ENCODE measurements around the gene CSKMT. TPM values are rescaled to one million over a fixed set of nuclear protein-coding genes. Genes with fewer than 3 reads are reported as not detected.

CSKMT gene
- total and polyA plus RNA-seq, 5 donors from 2014 or later, result 1.9 to 12.3 (median 3.1) TPM

DNA sequence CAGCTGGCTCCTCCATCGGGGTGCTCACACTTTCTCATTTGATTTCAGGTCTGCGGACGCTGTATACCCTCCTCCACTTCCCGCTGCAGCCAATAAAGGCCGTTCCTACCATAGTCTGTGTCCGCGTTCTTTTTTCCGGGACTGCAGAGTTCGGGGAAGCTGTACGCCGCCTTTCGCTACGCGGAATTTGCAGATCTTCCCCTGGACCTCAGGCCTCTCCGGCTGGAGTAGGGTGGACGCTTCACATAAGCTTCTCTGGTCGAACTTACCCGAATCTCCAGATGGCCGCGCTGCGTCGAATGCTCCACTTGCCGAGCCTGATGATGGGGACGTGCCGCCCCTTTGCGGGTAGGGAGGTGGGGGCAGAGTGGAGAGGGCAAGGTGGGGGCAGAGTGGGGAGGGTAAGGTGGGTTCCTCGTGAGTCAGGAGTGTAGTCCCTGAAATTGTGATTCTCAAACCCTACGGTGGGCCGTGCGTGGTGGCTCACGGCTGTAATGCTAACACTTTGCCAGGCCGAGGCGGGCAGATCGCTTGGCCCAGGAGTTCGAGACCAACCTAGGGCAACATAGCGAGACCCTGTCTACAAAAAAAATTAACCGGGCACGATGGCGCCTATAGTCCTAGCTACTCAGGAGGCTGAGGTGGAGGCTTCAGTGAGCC is 617 bp downstream of the CSKMT start:
- peaks cover 4% of the 10 kb centered on the region for H3K27me3 Mint-ChIP-seq

DNA sequence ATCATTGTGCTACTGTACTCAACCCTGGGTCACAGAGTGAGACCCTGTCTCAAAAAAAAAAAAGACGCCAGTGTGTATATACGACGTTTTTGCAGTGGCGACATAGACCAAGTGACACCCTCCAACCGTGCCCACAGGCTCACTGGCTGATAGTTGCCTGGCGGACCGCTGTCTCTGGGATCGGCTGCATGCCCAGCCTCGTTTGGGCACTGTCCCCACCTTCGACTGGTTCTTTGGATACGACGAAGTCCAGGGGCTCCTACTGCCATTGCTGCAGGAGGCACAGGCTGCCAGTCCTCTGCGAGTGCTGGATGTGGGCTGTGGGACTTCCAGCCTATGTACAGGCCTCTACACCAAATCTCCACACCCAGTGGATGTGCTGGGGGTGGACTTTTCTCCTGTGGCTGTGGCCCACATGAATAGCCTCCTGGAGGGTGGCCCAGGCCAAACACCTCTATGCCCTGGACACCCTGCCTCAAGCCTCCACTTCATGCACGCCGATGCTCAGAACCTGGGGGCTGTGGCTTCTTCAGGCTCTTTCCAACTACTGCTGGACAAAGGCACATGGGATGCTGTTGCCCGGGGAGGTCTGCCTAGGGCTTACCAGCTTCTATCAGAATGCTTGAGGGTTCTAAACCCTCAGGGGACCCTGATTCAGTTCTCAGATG is 1.3 kb downstream of the CSKMT start:
- Histone ChIP-seq H3K36me3 (ENCODE audit: control insufficient read depth, insufficient read depth, low read length) (peaks cover 17% of the 10 kb centered on the region), H3K27ac (ENCODE audit: insufficient read depth, low read length, poor library complexity, severe bottlenecking) (peak overlapping the region; percentile 89), H3K9me3 (ENCODE audit: control insufficient read depth in 2 of 2, low read length in 2 of 2) (no peaks in the 10 kb centered on the region), H3K4me3 (ENCODE audit: low read depth, low read length) (peak overlapping the region; percentile 93), H3K27me3 (ENCODE audit: control insufficient read depth, insufficient read depth, low read length) (no peaks in the 10 kb centered on the region), H3K4me1 (ENCODE audit: control insufficient read depth, insufficient read depth, low read length, poor library complexity, severe bottlenecking) (peaks cover 46% of the 10 kb centered on the region)
- DNase-seq (no peak), ATAC-seq (ENCODE audit: low read depth in 2 of 2) (no peak)
- H3K4me1 Mint-ChIP-seq, result peaks cover 5 to 73% (median 36%) of the 10 kb centered on the region in 4 donors
- peaks cover 4% of the 10 kb centered on the region for H3K27me3 Mint-ChIP-seq
- no peaks in the 10 kb centered on the region for H3K9me3 Mint-ChIP-seq
- peaks cover 7% of the 10 kb centered on the region for H3K36me3 Mint-ChIP-seq
- H3K27ac Mint-ChIP-seq, result peak overlapping the region; percentile 93 to 97 (median 94)
- H3K4me3 Mint-ChIP-seq, result peak overlapping the region; percentile 96 to 100 (median 97)

More for the DNA sequence above, 617 bp downstream of the CSKMT start:
- Mint-ChIP-seq H3K9me3 (no peaks in the 10 kb centered on the region), H3K27ac (peak overlapping the region; percentile 53 to 97 (median 93)), H3K4me1 (peaks cover 5 to 66% (median 33%) of the 10 kb centered on the region in 4 donors), H3K4me3 (peak overlapping the region; percentile 96 to 100 (median 97)), H3K36me3 (peaks cover 7% of the 10 kb centered on the region)
- DNase-seq (peak; percentile 49 to 60 (median 58)), ATAC-seq (ENCODE audit: low read depth in 2 of 2) (peak; percentile 25 to 28)
- H3K4me1 ChIP-seq (ENCODE audit: control insufficient read depth, insufficient read depth, low read length, poor library complexity, severe bottlenecking), result peaks cover 42% of the 10 kb centered on the region
- no peaks in the 10 kb centered on the region for H3K27me3 ChIP-seq (ENCODE audit: control insufficient read depth, insufficient read depth, low read length)
- H3K4me3 ChIP-seq (ENCODE audit: low read depth, low read length), result peak overlapping the region; percentile 93
- peak overlapping the region; percentile 89 for H3K27ac ChIP-seq (ENCODE audit: insufficient read depth, low read length, poor library complexity, severe bottlenecking)
- H3K36me3 ChIP-seq (ENCODE audit: control insufficient read depth, insufficient read depth, low read length), result peaks cover 17% of the 10 kb centered on the region
- no peaks in the 10 kb centered on the region for H3K9me3 ChIP-seq (ENCODE audit: control insufficient read depth in 2 of 2, low read length in 2 of 2)

DNA sequence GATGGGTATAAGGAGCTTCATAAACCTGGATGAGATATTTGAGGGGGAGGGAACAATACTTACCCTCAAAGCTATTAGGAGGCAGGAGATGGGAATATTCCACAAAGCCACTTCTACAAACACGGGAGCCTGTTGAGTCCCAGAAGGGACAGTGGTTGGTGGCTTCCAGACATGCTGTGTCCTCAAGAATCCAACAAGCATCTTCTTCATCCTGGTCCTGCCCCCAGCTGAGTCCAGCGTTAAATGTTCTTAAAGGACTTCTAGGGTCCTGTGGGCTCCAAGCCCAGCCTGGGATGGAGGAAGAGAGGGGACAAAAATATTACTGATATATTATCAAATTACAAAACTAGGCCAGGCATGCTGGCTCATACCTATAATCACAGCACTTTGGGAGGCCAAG is 2.3 kb downstream of the CSKMT start:
- Mint-ChIP-seq H3K9me3 (no peaks in the 10 kb centered on the region), H3K4me1 (peaks cover 8 to 76% (median 41%) of the 10 kb centered on the region in 4 donors), H3K27ac (peak overlapping the region in 1 of 3 donors; percentile 5), H3K36me3 (peaks cover 10% of the 10 kb centered on the region), H3K27me3 (peaks cover 4% of the 10 kb centered on the region), H3K4me3 (peak overlapping the region; percentile 96 to 100 (median 97))
- DNase-seq, result no peak
- Histone ChIP-seq H3K27ac (ENCODE audit: insufficient read depth, low read length, poor library complexity, severe bottlenecking) (no peak overlapping the region), H3K27me3 (ENCODE audit: control insufficient read depth, insufficient read depth, low read length) (no peaks in the 10 kb centered on the region), H3K4me1 (ENCODE audit: control insufficient read depth, insufficient read depth, low read length, poor library complexity, severe bottlenecking) (peaks cover 53% of the 10 kb centered on the region), H3K9me3 (ENCODE audit: control insufficient read depth in 2 of 2, low read length in 2 of 2) (no peaks in the 10 kb centered on the region), H3K36me3 (ENCODE audit: control insufficient read depth, insufficient read depth, low read length) (peaks cover 17% of the 10 kb centered on the region), H3K4me3 (ENCODE audit: low read depth, low read length) (peak overlapping the region; percentile 93)
- no peak for ATAC-seq (ENCODE audit: low read depth in 2 of 2)

DNA sequence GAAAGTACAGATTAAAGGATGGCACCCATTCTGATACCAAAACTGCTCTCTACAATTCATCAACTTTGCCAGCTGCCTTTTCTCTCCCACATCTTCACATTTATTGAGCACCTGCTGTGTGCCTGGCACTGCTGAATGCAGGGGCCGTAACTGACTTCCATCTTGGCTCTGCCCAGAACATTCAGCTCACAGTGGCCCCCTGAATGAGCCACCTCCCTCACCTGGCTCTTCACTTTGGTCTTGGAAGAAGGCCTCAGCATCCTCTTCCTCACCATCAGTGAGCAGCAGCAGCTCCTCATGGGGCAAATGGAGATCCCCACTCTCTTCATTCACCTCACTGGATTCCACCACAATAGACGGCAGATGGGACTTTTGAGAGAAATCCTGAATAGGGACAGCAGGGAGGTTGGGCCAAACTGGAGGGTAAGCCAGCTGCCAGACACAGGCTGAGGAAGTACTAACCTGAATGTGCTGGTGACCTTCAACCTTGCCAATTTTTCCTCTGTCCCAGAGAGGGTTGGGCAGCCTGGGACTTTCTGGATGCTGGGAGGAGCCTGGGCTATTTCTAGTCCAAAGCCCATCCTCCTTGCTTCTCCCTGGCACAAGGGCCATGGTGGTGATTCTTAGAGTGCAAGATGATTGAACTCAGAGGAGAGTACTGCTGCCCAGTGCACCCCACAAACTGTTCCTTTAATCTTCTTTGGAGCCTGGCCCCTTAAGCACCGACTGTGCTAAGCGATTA is 4.5 kb downstream of the CSKMT start:
- Histone ChIP-seq H3K27ac (ENCODE audit: insufficient read depth, low read length, poor library complexity, severe bottlenecking) (peak overlapping the region; percentile 24), H3K4me1 (ENCODE audit: control insufficient read depth, insufficient read depth, low read length, poor library complexity, severe bottlenecking) (peaks cover 50% of the 10 kb centered on the region), H3K36me3 (ENCODE audit: control insufficient read depth, insufficient read depth, low read length) (peaks cover 16% of the 10 kb centered on the region), H3K4me3 (ENCODE audit: low read depth, low read length) (no peak overlapping the region), H3K27me3 (ENCODE audit: control insufficient read depth, insufficient read depth, low read length) (no peaks in the 10 kb centered on the region), H3K9me3 (ENCODE audit: control insufficient read depth in 2 of 2, low read length in 2 of 2) (no peaks in the 10 kb centered on the region)
- H3K27me3 Mint-ChIP-seq, result peaks cover 4% of the 10 kb centered on the region
- peak overlapping the region in 2 of 3 donors; percentile 90 for H3K27ac Mint-ChIP-seq
- DNase-seq, result no peak
- H3K9me3 Mint-ChIP-seq, result no peaks in the 10 kb centered on the region
- peaks cover 8 to 80% (median 36%) of the 10 kb centered on the region in 4 donors for H3K4me1 Mint-ChIP-seq
- peaks cover 7% of the 10 kb centered on the region for H3K36me3 Mint-ChIP-seq
- no peak for ATAC-seq (ENCODE audit: low read depth in 2 of 2)
- H3K4me3 Mint-ChIP-seq, result peak overlapping the region; percentile 74 to 100 (median 98)

DNA sequence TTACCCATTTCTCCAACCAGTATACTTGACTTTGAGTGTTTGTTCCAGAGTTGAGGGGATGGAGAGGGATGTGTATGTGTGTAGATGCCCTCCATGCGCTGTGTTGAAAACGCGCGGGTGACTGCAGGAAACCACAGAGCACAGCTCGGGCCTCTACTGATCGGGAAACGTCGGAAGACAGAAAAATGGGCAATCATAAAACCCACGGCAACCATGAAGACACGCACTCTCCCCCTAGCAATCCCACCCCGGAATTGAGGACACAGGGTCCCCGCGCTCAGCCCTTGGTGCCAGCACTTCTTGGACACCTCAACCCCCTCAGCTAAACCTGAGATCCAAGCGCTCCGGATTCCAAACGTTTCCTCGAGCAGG is 6.1 kb downstream of the CSKMT start:
- ATAC-seq (ENCODE audit: low read depth in 2 of 2), result peak; percentile 27 to 32
- H3K4me3 ChIP-seq (ENCODE audit: low read depth, low read length), result peak overlapping the region; percentile 91

DNA sequence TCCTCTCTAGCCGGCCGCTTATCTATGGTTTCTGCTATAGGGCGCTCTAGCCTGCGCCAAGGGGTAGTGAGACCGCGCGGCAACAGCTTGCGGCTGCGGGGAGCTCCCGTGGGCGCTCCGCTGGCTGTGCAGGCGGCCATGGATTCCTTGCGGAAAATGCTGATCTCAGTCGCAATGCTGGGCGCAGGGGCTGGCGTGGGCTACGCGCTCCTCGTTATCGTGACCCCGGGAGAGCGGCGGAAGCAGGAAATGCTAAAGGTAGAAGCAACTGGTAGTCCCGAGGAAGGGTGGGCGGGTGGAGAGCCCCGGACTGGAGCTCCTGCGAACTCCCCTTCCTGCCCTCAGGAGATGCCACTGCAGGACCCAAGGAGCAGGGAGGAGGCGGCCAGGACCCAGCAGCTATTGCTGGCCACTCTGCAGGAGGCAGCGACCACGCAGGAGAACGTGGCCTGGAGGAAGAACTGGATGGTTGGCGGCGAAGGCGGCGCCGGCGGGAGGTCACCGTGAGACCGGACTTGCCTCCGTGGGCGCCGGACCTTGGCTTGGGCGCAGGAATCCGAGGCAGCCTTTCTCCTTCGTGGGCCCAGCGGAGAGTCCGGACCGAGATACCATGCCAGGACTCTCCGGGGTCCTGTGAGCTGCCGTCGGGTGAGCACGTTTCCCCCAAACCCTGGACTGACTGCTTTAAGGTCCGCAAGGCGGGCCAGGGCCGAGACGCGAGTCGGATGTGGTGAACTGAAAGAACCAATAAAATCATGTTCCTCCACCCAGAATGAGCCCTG is 6.7 kb downstream of the CSKMT start, which contains the start of the genes LBHD1 and UQCC3:
Gene LBHD1 (minus strand): TSS at position 660 of the 782 bp plus-strand sequence. CDS start 2,236 bp downstream, outside the sequence.
Gene UQCC3 (plus strand): TSS at position 66 of the 782 bp plus-strand sequence. CDS start 73 bp downstream, at position 139.
- H3K27ac ChIP-seq (ENCODE audit: insufficient read depth, low read length, poor library complexity, severe bottlenecking), result peak within 1 kb of the TSS; percentile 84
- DNase-seq, result peak; percentile 63 to 92 (median 72)
- H3K4me3 ChIP-seq (ENCODE audit: low read depth, low read length), result peak within 1 kb of the TSS; percentile 91
- peaks cover 8 to 74% (median 33%) of the 10 kb centered on the region in 4 donors for H3K4me1 Mint-ChIP-seq
- H3K36me3 Mint-ChIP-seq, result peaks cover 13% of the 10 kb centered on the region
- no peaks in the 10 kb centered on the region for H3K27me3 Mint-ChIP-seq
- peak within 1 kb of the TSS; percentile 97 to 100 (median 99) for H3K4me3 Mint-ChIP-seq
- peak; percentile 71 to 75 for ATAC-seq (ENCODE audit: low read depth in 2 of 2)
- no peaks in the 10 kb centered on the region for H3K9me3 ChIP-seq (ENCODE audit: control insufficient read depth in 2 of 2, low read length in 2 of 2)
- H3K27ac Mint-ChIP-seq, result peak within 1 kb of the TSS; percentile 90 to 99 (median 98)
- H3K9me3 Mint-ChIP-seq, result no peaks in the 10 kb centered on the region
- peaks cover 41% of the 10 kb centered on the region for H3K4me1 ChIP-seq (ENCODE audit: control insufficient read depth, insufficient read depth, low read length, poor library complexity, severe bottlenecking)
- peaks cover 26% of the 10 kb centered on the region for H3K36me3 ChIP-seq (ENCODE audit: control insufficient read depth, insufficient read depth, low read length)
- H3K27me3 ChIP-seq (ENCODE audit: control insufficient read depth, insufficient read depth, low read length), result no peaks in the 10 kb centered on the region

More for the DNA sequence above, 6.1 kb downstream of the CSKMT start:
- H3K36me3 ChIP-seq (ENCODE audit: control insufficient read depth, insufficient read depth, low read length), result peaks cover 22% of the 10 kb centered on the region
- Mint-ChIP-seq H3K9me3 (no peaks in the 10 kb centered on the region), H3K4me3 (peak overlapping the region; percentile 97 to 100 (median 99)), H3K27ac (peak overlapping the region; percentile 90 to 99 (median 98)), H3K36me3 (peaks cover 11% of the 10 kb centered on the region), H3K27me3 (no peaks in the 10 kb centered on the region), H3K4me1 (peaks cover 8 to 78% (median 34%) of the 10 kb centered on the region in 4 donors)
- peak overlapping the region; percentile 84 for H3K27ac ChIP-seq (ENCODE audit: insufficient read depth, low read length, poor library complexity, severe bottlenecking)
- no peaks in the 10 kb centered on the region for H3K9me3 ChIP-seq (ENCODE audit: control insufficient read depth in 2 of 2, low read length in 2 of 2)
- no peaks in the 10 kb centered on the region for H3K27me3 ChIP-seq (ENCODE audit: control insufficient read depth, insufficient read depth, low read length)
- H3K4me1 ChIP-seq (ENCODE audit: control insufficient read depth, insufficient read depth, low read length, poor library complexity, severe bottlenecking), result peaks cover 41% of the 10 kb centered on the region
- peak in 1 of 3 donors; percentile 71 for DNase-seq

DNA sequence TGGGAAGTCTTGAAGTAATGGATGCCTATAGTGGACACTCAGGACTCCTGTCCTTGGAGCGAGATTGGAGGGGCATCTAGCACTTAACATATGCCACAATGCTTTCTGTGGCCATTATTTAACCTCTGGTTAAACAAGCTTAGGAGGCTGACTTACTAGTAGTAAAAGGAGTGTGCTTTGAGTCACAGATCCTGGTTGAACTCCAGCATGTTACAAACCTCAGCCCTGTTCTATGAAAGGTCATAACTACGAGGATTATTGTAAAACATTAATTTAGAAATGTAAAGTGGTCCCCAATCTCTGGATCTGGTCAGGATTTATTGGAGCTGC is 8.0 kb downstream of the CSKMT start:
- peaks cover 30% of the 10 kb centered on the region for H3K36me3 ChIP-seq (ENCODE audit: control insufficient read depth, insufficient read depth, low read length)
- peak overlapping the region in 2 of 3 donors; percentile 82 to 93 for H3K27ac Mint-ChIP-seq
- no peaks in the 10 kb centered on the region for H3K27me3 Mint-ChIP-seq
- ATAC-seq (ENCODE audit: low read depth in 2 of 2) (no peak), DNase-seq (no peak)
- peaks cover 24% of the 10 kb centered on the region for H3K36me3 Mint-ChIP-seq
- H3K4me1 Mint-ChIP-seq, result peaks cover 8 to 74% (median 35%) of the 10 kb centered on the region in 4 donors
- H3K4me3 ChIP-seq (ENCODE audit: low read depth, low read length), result peak overlapping the region; percentile 22
- peak overlapping the region; percentile 84 for H3K27ac ChIP-seq (ENCODE audit: insufficient read depth, low read length, poor library complexity, severe bottlenecking)
- peak overlapping the region; percentile 83 to 100 (median 98) for H3K4me3 Mint-ChIP-seq
- H3K27me3 ChIP-seq (ENCODE audit: control insufficient read depth, insufficient read depth, low read length), result no peaks in the 10 kb centered on the region
- peaks cover 42% of the 10 kb centered on the region for H3K4me1 ChIP-seq (ENCODE audit: control insufficient read depth, insufficient read depth, low read length, poor library complexity, severe bottlenecking)
- no peaks in the 10 kb centered on the region for H3K9me3 ChIP-seq (ENCODE audit: control insufficient read depth in 2 of 2, low read length in 2 of 2)
- no peaks in the 10 kb centered on the region for H3K9me3 Mint-ChIP-seq

All from CD4-positive, CD25-positive, alpha-beta regulatory T cell (primary cell).